ENCODE results near the gene MCF2L2.

- TF ChIP-seq CTCF (IDR thresholded peaks at IDR 0.05) = no peak
- TF ChIP-seq POLR2A (IDR thresholded peaks at IDR 0.05) = no peak
These were observed 36.1 kb upstream of the MCF2L2 start for GRCh38 chr3:183464480-183464879.

Measured in uterus (tissue), 2 donors.